Type B pancreatic cell (in vitro differentiated cells): Measurements from ENCODE around the gene RXRG. TPM values are rescaled to one million over a fixed set of nuclear protein-coding genes. Genes with fewer than 3 reads are reported as not detected.
A peak's percentile ranks its signal among the peaks of the same experiment; 100 is the strongest.

Source experiments
- DNase-seq: peaks from one replicate; pipeline ENCODE4 v3.0.0; 2021; ENCODE audit warnings: mixed read lengths; ENCODE audit not compliant: unreplicated experiment; ENCODE audit errors: extremely low spot score
- H3K27ac Mint-ChIP-seq: 2 replicates; pipeline ENCODE4 v1.8.0; 2021; ENCODE audit warnings: mild to moderate bottlenecking, mixed read lengths
- H3K27me3 Mint-ChIP-seq: 2 replicates; pipeline ENCODE4 v1.8.0; 2021; ENCODE audit warnings: mixed read lengths
- H3K36me3 Mint-ChIP-seq: 2 replicates; pipeline ENCODE4 v1.8.0; 2021; ENCODE audit warnings: mixed read lengths
- H3K4me1 Mint-ChIP-seq: one replicate; pipeline ENCODE4 v1.8.0; 2021; ENCODE audit warnings: mixed read lengths; ENCODE audit not compliant: unreplicated experiment
- H3K4me3 Mint-ChIP-seq: 2 replicates; pipeline ENCODE4 v1.8.0; 2021; ENCODE audit warnings: mild to moderate bottlenecking, mixed read lengths
- H3K9me3 Mint-ChIP-seq: 2 replicates; pipeline ENCODE4 v1.8.0; 2021; ENCODE audit warnings: mixed read lengths
- CTCF ChIP-seq: fragments of 200-600 bp; sonication (generic); conservative IDR thresholded peaks from 2 replicates; pipeline ENCODE4 v1.5.0; 2021; ENCODE audit warnings: antibody characterized with exemption, mild to moderate bottlenecking
- total RNA-seq: library from RNA; stranded (reverse); gene quantifications from 2 replicates; pipeline ENCODE4 v1.2.1, GENCODE V29; 2021; ENCODE audit warnings: low replicate concordance

RXRG gene
- total RNA-seq, 1 donor from 2014 or later: 5.8 TPM

DNA sequence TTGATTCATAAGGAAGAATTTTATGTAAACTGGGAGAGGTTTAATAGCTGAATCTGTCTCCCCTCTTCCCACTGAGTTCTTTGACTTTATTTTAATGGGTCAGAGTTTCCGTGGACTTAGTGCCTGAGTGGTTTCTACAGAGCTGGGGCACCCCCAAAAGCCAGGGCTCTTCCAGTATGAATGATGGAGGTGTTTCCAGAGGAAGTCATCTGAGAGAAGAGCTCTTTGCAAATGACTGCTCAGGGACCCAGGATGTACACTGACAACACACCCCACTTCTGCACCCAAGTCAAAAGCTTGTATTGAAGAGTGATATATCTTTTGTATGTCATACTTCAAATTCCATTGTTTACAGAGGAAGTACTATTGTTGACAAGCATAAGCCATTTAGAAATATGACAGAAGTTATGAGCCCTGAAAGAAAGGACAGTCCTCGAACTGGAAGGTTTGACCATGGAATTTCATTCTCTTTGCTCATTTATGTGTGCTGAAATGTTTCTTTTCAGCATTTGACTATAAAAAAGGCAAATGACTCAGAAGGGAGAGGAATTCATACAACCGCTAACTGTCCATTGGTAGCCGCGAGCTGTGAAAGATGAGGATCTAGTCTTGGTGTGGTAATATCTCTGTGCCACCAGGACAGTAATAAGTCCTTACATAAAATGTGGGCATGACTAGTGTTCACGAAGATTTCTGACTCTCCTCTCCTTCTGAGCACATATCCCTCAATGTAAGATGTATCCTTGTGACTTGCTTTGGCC, 63.0 kb downstream of the RXRG start:
- H3K27ac Mint-ChIP-seq: no peak overlapping the region
- H3K4me3 Mint-ChIP-seq: no peak overlapping the region
- no peaks in the 10 kb centered on the region for H3K9me3 Mint-ChIP-seq
- H3K36me3 Mint-ChIP-seq: no peaks in the 10 kb centered on the region
- no peak for TF ChIP-seq CTCF
- H3K4me1 Mint-ChIP-seq: peaks cover 3% of the 10 kb centered on the region
- DNase-seq: no peak
- peaks cover 31% of the 10 kb centered on the region for H3K27me3 Mint-ChIP-seq

DNA sequence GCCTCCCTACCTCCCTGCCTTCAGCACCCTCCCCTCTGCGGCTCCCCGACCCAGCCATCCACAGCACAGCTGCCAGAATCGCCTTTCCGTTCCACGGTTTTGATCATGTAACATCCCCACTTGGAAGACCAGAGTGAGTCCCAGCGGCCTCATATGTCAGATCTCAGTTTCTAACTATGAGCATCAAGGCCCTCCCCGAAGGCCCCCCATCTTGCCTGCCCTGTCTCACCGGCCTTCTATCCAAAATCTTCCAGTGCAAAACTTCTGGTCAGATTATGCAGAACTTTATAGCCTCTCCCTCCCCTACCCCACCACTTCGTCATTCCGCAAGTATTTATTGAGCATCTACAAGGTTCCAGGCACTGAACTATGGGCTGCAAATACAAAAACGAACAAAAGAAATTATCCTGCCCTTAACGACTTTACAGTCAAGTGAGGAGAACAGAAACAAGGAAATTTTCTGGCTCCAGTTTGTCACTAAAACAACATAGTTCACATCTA, 68.1 kb downstream of the RXRG start:
- H3K27ac Mint-ChIP-seq: peak overlapping the region; percentile 81
- DNase-seq: no peak
- H3K36me3 Mint-ChIP-seq: no peaks in the 10 kb centered on the region
- H3K4me1 Mint-ChIP-seq: peaks cover 23% of the 10 kb centered on the region
- no peaks in the 10 kb centered on the region for H3K9me3 Mint-ChIP-seq
- no peak for TF ChIP-seq CTCF
- H3K27me3 Mint-ChIP-seq: peaks cover 45% of the 10 kb centered on the region
- peak overlapping the region; percentile 88 for H3K4me3 Mint-ChIP-seq

GRCh38 chr1:165376041-165376810, 68.7 kb downstream of the RXRG start:
- Mint-ChIP-seq H3K4me1 (peaks cover 23% of the 10 kb centered on the region), H3K27me3 (peaks cover 48% of the 10 kb centered on the region), H3K27ac (peak overlapping the region; percentile 81), H3K4me3 (peak overlapping the region; percentile 88), H3K36me3 (no peaks in the 10 kb centered on the region), H3K9me3 (no peaks in the 10 kb centered on the region)
- no peak for TF ChIP-seq CTCF
- DNase-seq: peak; percentile 82

DNA sequence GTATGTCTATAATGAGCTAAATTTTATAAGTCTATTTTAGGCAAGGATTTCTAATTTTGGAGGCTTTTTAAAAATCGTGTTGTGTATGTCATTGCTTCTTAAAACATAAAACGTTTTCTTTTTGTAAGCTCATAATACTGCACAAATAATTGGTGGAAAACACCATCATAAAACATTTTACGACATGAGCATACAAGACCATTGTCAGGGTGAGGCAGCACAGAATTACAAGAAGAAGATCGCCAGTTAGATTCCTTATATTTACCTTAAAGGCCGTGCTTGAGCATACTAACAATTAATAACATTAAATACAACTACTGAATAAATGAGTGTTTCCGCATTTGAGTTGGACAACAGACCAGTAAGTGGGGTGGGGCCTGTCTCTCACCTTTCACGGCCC, 69.3 kb downstream of the RXRG start:
- Mint-ChIP-seq H3K4me1 (peaks cover 23% of the 10 kb centered on the region), H3K9me3 (no peaks in the 10 kb centered on the region), H3K27ac (no peak overlapping the region), H3K27me3 (peaks cover 52% of the 10 kb centered on the region), H3K4me3 (peak overlapping the region; percentile 44), H3K36me3 (no peaks in the 10 kb centered on the region)
- TF ChIP-seq CTCF: no peak
- no peak for DNase-seq

- DNase-seq: no peak
- Mint-ChIP-seq H3K4me3 (no peak overlapping the region), H3K27ac (no peak overlapping the region), H3K36me3 (no peaks in the 10 kb centered on the region), H3K4me1 (peaks cover 18% of the 10 kb centered on the region), H3K27me3 (peaks cover 60% of the 10 kb centered on the region), H3K9me3 (no peaks in the 10 kb centered on the region)
- no peak for TF ChIP-seq CTCF
Observed at GRCh38 chr1:165371588-165372225, 73.2 kb downstream of the RXRG start.
